Parathyroid adenoma (tissue), 2 donors: ENCODE results near the gene KCNG4.

ENCODE experiments used
- H2AFZ ChIP-seq: fragments of 300-600 bp; sonication (generic); one replicate; pipeline ENCODE4 v1.7.0; 2017; ENCODE audit warnings: antibody characterized with exemption, mild to moderate bottlenecking
- H3K27ac ChIP-seq: fragments of 300-600 bp; sonication (generic); one replicate; pipeline ENCODE4 v1.7.0; 2017
- H3K27me3 ChIP-seq: fragments of 300-600 bp; sonication (generic); one replicate; pipeline ENCODE4 v1.7.0; 2017; ENCODE audit warnings: low read length; ENCODE audit not compliant: control insufficient read depth, insufficient read depth
- H3K36me3 ChIP-seq: fragments of 300-600 bp; sonication (generic); one replicate; pipeline ENCODE4 v1.7.0; 2017; ENCODE audit warnings: low read length; ENCODE audit not compliant: control insufficient read depth, insufficient read depth
- H3K4me1 ChIP-seq: fragments of 300-600 bp; sonication (generic); one replicate; pipeline ENCODE4 v1.7.0; 2017; ENCODE audit warnings: control low read depth
- H3K4me2 ChIP-seq: fragments of 300-600 bp; sonication (generic); one replicate; pipeline ENCODE4 v1.7.0; 2017; ENCODE audit warnings: low read length
- H3K4me3 ChIP-seq: fragments of 300-600 bp; sonication (generic); one replicate; pipeline ENCODE4 v1.7.0; 2017; ENCODE audit warnings: low read depth, low read length
- H3K79me2 ChIP-seq: fragments of 300-600 bp; sonication (generic); one replicate; pipeline ENCODE4 v1.7.0; 2017; ENCODE audit warnings: control low read depth
- H3K9ac ChIP-seq: fragments of 300-600 bp; sonication (generic); one replicate; pipeline ENCODE4 v1.7.0; 2017; ENCODE audit warnings: mild to moderate bottlenecking
- H3K9me3 ChIP-seq: fragments of 300-600 bp; sonication (generic); one replicate; pipeline ENCODE4 v1.7.0; 2017; ENCODE audit warnings: low read length; ENCODE audit not compliant: control insufficient read depth
- CTCF ChIP-seq: fragments of 300-600 bp; sonication (generic); IDR thresholded peaks from one replicate; pipeline ENCODE4 v1.7.0; 2017; ENCODE audit warnings: antibody characterized with exemption, mild to moderate bottlenecking
- donor health status: primary hyperparathyroidism.

KCNG4 gene

GRCh38 chr16:84260766-84261554 is 21.1 kb upstream of the KCNG4 start:
- no peaks in the 10 kb centered on the region for H3K4me1 ChIP-seq

GRCh38 chr16:84259691-84260090 is 19.9 kb upstream of the KCNG4 start:
- no peak overlapping the region for H3K9ac ChIP-seq
- no peak overlapping the region for H3K4me2 ChIP-seq
- H2AFZ ChIP-seq: no peak overlapping the region
- no peak for TF ChIP-seq CTCF
- H3K4me3 ChIP-seq: no peak overlapping the region
- no peaks in the 10 kb centered on the region for H3K27me3 ChIP-seq
- no peaks in the 10 kb centered on the region for H3K36me3 ChIP-seq
- no peaks in the 10 kb centered on the region for H3K79me2 ChIP-seq
- H3K4me1 ChIP-seq: no peaks in the 10 kb centered on the region
- no peaks in the 10 kb centered on the region for H3K9me3 ChIP-seq
- H3K27ac ChIP-seq: no peak overlapping the region

More at GRCh38 chr16:84260766-84261554, 21.1 kb upstream of the KCNG4 start:
- H3K4me2 ChIP-seq: no peak overlapping the region
- H2AFZ ChIP-seq: no peak overlapping the region
- H3K9me3 ChIP-seq: no peaks in the 10 kb centered on the region
- no peaks in the 10 kb centered on the region for H3K79me2 ChIP-seq
- no peak for TF ChIP-seq CTCF
- no peak overlapping the region for H3K9ac ChIP-seq
- no peaks in the 10 kb centered on the region for H3K36me3 ChIP-seq
- no peak overlapping the region for H3K4me3 ChIP-seq
- no peaks in the 10 kb centered on the region for H3K27me3 ChIP-seq
- H3K27ac ChIP-seq: no peak overlapping the region

GRCh38 chr16:84258266-84258665 is 18.5 kb upstream of the KCNG4 start:
- H3K79me2 ChIP-seq: no peaks in the 10 kb centered on the region
- H3K4me3 ChIP-seq: no peak overlapping the region
- H3K9ac ChIP-seq: no peak overlapping the region
- no peak overlapping the region for H3K4me2 ChIP-seq
- no peaks in the 10 kb centered on the region for H3K9me3 ChIP-seq
- TF ChIP-seq CTCF: no peak
- H3K27me3 ChIP-seq: no peaks in the 10 kb centered on the region
- H3K27ac ChIP-seq: no peak overlapping the region
- H2AFZ ChIP-seq: no peak overlapping the region
- H3K4me1 ChIP-seq: no peaks in the 10 kb centered on the region
- no peaks in the 10 kb centered on the region for H3K36me3 ChIP-seq

- Histone ChIP-seq H2AFZ (no peak overlapping the region), H3K4me2 (no peak overlapping the region), H3K36me3 (no peaks in the 10 kb centered on the region), H3K4me1 (no peaks in the 10 kb centered on the region), H3K27me3 (no peaks in the 10 kb centered on the region), H3K27ac (no peak overlapping the region), H3K9me3 (no peaks in the 10 kb centered on the region), H3K4me3 (no peak overlapping the region), H3K9ac (no peak overlapping the region), H3K79me2 (no peaks in the 10 kb centered on the region)
- TF ChIP-seq CTCF: no peak
Measured at GRCh38 chr16:84255050-84255810, 15.4 kb upstream of the KCNG4 start.
